Measurements from ENCODE around the gene SLC25A13.

DNA sequence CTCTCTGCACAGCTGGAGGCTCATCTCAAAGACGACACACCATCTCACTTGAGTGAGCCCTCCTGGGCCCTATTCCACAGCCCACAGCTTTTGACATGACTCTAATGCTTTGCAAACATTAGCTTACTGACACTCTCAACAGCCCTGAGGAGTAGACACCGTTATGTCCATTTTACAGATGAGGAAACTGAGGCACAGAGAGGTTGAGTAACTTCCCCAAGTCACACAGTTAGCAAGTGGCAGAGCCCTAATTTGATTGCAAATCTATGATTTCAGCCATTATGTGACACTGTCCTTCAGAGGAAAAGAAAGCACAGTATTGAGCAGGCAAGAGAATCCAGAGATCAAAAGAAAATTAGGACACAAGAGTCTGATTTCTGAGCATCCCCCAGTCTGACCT, 16.0 kb downstream of the SLC25A13 start:
- TF ChIP-seq POLR2A (IDR thresholded peaks at IDR 0.05), result no peak
- TF ChIP-seq, protein P1, sequence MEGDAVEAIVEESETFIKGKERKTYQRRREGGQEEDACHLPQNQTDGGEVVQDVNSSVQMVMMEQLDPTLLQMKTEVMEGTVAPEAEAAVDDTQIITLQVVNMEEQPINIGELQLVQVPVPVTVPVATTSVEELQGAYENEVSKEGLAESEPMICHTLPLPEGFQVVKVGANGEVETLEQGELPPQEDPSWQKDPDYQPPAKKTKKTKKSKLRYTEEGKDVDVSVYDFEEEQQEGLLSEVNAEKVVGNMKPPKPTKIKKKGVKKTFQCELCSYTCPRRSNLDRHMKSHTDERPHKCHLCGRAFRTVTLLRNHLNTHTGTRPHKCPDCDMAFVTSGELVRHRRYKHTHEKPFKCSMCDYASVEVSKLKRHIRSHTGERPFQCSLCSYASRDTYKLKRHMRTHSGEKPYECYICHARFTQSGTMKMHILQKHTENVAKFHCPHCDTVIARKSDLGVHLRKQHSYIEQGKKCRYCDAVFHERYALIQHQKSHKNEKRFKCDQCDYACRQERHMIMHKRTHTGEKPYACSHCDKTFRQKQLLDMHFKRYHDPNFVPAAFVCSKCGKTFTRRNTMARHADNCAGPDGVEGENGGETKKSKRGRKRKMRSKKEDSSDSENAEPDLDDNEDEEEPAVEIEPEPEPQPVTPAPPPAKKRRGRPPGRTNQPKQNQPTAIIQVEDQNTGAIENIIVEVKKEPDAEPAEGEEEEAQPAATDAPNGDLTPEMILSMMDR (IDR thresholded peaks at IDR 0.05), result no peak

All from vagina (tissue), 2 donors.